ENCODE measurements around the gene GALNT7. TPM values are rescaled to one million over a fixed set of nuclear protein-coding genes. Genes with fewer than 3 reads are reported as not detected.

The GALNT7 gene
- total RNA-seq, 1 donor from 2014 or later = 31.1 TPM

GRCh38 chr4:173362666-173363065 is 194.1 kb downstream of the GALNT7 start:
- TF ChIP-seq, protein P1, sequence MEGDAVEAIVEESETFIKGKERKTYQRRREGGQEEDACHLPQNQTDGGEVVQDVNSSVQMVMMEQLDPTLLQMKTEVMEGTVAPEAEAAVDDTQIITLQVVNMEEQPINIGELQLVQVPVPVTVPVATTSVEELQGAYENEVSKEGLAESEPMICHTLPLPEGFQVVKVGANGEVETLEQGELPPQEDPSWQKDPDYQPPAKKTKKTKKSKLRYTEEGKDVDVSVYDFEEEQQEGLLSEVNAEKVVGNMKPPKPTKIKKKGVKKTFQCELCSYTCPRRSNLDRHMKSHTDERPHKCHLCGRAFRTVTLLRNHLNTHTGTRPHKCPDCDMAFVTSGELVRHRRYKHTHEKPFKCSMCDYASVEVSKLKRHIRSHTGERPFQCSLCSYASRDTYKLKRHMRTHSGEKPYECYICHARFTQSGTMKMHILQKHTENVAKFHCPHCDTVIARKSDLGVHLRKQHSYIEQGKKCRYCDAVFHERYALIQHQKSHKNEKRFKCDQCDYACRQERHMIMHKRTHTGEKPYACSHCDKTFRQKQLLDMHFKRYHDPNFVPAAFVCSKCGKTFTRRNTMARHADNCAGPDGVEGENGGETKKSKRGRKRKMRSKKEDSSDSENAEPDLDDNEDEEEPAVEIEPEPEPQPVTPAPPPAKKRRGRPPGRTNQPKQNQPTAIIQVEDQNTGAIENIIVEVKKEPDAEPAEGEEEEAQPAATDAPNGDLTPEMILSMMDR (conservative IDR thresholded peaks at IDR 0.05; ENCODE audit: low read depth, low read length) = no peak
- H3K4me3 ChIP-seq (ENCODE audit: low read depth, low read length) = no peak overlapping the region
- DNase-seq (ENCODE audit: low read depth) = no peak

DNA sequence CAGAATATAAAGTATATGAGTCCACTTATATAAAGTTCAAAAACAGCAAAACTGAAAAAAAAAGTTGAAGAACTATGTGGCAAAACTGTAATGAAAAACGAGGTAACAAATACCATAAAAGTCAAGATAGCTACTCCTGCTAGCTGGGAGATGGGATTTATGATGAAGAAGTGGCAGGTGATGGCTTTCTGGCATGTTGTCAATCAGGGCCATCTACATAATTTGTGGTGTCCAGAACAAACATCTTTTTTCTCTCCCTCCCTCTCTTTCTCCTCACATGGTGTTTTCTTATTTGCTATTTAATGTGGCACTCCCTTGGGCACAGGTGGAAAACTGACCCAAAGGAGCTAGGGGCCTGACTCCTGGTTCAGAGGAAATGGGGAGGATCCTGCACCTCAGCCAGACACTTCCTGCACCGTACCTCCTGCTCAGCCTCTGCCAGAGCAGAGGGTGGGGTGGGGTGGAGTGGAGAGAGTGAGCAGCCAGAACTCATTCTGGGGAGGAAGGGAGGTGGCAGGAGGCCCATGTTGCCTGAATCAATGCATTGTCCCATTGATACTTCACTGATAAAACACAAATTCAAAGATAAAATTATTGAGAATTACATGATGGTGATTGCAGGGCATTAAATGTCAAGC is 196.9 kb downstream of the GALNT7 start:
- no peak overlapping the region for H3K4me3 ChIP-seq (ENCODE audit: low read depth, low read length)
- no peak for DNase-seq (ENCODE audit: low read depth)
- TF ChIP-seq, protein P1 (conservative IDR thresholded peaks at IDR 0.05; ENCODE audit: low read depth, low read length) = no peak

DNA sequence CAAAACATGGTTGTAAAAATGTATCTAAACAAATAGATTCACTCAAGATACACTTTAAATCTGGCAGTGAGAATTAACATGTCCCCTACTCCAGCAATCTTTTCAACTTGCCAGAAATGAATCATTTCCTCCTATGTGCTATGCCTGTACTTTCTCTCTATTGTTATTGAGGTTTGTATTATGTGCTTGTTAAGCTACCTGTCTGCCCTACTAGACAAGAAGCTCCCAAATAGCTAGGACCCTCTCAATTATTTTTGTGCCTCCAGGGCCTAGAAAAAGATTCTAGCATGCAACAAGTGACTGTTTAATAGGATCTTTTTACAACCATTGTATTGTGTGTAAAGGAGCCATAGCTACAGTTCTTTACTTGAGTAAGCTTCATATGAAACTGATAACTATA is 198.7 kb downstream of the GALNT7 start:
- DNase-seq (ENCODE audit: low read depth) = no peak
- H3K4me3 ChIP-seq (ENCODE audit: low read depth, low read length) = no peak overlapping the region
- TF ChIP-seq, protein P1 (conservative IDR thresholded peaks at IDR 0.05; ENCODE audit: low read depth, low read length) = no peak

DNA sequence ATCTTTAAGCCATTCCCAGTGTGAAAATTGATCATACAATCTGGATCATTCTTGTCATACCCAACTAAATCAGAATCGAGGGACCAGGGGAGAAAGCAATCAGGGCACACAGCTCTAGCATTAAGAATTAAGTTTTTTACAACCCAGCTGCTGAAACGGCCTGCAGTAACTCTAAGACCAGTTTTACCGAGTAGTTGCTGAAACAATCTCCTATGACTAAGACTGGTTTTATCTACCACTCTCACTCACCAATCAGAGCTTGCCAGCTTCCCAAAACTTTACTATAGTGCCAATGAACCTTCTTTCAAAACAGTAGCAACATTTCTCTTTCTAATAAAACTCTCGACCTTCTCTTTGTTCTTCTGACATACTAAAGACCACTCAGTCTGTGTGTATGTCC is 199.3 kb downstream of the GALNT7 start:
- TF ChIP-seq, protein P1 (conservative IDR thresholded peaks at IDR 0.05; ENCODE audit: low read depth, low read length) = no peak
- DNase-seq (ENCODE audit: low read depth) = no peak
- no peak overlapping the region for H3K4me3 ChIP-seq (ENCODE audit: low read depth, low read length)

GRCh38 chr4:173370130-173370476 is 201.5 kb downstream of the GALNT7 start:
- no peak for DNase-seq (ENCODE audit: low read depth)
- H3K4me3 ChIP-seq (ENCODE audit: low read depth, low read length) = peak overlapping the region; percentile 82
- TF ChIP-seq, protein P1 (conservative IDR thresholded peaks at IDR 0.05; ENCODE audit: low read depth, low read length) = no peak

GRCh38 chr4:173370477-173371291 is 202.1 kb downstream of the GALNT7 start, which contains the start of gene SAP30:
Gene SAP30 (plus strand): TSS chr4:173370954. CDS start chr4:173371183, 229 bp downstream.
- TF ChIP-seq, protein P1 (conservative IDR thresholded peaks at IDR 0.05; ENCODE audit: low read depth, low read length) = no peak
- H3K4me3 ChIP-seq (ENCODE audit: low read depth, low read length) = peak within 1 kb of the TSS; percentile 82
- peak; percentile 74 for DNase-seq (ENCODE audit: low read depth)

Measured in epithelial cell of proximal tubule (primary cell).